GM15510 (cell line): ENCODE measurements around the gene ENTR1.

Experiments
- POLR2A ChIP-seq: IDR thresholded peaks from 3 replicates; pipeline ENCODE4 v1.6.1; 2011; ENCODE audit warnings: borderline replicate concordance; ENCODE audit not compliant: insufficient read length; ENCODE audit errors: extremely low read depth

The ENTR1 gene

GRCh38 chr9:136358888-136359287 lies 51.5 kb downstream of the ENTR1 start:
- no peak for TF ChIP-seq POLR2A

DNA sequence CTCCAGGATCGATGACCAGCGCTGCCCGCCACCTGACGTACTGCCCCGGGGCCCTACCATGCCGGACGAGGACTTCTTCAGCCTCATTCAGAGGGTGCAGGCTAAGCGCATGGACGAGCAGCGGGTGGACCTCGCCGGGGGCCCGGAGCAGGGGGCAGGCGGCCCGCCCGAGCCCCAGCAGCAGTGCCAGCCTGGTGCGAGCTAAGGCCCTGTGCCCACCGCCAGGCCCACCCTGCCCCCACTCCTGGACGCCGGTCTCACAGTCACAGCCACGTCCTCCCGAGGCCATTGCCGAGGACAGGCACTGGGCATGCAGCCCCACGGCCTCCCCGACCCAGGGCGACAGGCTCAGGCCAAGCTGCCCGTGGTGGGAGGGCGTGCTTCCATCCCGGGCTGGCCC lies 52.4 kb downstream of the ENTR1 start:
- no peak for TF ChIP-seq POLR2A

GRCh38 chr9:136357202-136357725 lies 53.1 kb downstream of the ENTR1 start:
- no peak for TF ChIP-seq POLR2A

DNA sequence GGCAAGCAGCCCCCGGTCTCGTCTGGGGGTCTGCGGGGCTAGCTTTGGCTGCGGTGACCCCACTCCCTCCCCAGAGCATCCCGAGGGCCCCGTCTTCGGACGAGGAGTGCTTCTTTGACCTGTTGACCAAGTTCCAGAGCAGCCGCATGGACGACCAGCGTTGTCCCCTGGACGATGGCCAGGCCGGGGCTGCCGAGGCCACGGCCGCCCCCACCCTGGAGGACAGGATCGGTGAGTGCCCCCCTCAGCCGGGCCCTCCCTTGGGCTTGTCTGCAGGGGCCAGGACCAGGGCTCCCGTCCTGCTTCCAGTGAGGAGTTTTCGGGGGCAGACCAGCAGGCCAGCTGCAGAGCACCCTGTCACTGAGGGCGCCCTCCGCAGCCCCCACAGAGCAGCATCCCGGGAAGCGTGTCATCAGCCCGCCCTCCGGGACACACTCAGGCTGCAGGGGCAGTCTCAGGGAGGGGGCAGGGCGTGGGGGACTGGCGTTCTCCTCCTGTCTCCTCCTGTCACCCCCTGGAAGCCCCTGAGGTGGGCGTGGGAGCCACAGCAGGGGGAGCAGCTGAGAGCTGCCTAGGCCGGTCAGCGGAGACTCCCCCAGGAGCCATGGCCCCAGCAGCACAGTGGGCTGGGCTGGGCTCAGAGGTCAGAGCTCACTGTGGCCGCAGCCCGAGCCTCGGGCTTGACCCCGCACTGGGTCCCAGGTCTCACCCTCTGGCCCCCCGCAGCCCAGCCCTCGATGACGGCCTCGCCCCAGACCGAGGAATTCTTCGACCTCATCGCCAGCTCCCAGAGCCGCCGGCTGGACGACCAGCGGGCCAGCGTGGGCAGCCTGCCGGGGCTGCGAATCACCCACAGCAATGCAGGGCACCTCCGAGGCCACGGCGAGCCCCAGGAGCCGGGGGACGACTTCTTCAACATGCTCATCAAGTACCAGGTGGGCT lies 54.5 kb downstream of the ENTR1 start:
- no peak for TF ChIP-seq POLR2A

DNA sequence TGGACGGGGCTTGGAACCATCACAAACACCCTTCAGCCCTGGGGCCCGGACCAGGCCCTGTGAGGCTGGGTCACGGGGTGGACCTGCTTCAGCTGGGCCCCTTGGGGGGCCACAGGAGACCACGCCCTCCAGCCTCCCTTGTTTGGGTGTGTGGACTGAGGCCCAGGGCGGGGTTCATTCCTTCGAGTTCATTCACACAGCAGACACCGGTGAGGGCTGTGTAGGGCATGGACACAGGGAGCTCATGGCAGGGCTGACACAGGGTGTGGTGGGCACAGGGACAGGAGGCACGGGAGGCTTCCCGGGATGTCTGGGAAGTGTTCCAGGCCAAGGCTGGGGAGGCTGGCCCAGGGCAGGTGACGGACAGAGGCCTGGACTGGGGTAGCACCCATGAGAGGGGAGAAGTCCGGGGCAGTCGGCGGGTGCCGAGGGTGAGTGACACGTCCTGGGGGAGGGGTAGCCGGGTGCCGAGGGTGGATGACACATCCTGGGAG lies 55.8 kb downstream of the ENTR1 start:
- TF ChIP-seq POLR2A = no peak

DNA sequence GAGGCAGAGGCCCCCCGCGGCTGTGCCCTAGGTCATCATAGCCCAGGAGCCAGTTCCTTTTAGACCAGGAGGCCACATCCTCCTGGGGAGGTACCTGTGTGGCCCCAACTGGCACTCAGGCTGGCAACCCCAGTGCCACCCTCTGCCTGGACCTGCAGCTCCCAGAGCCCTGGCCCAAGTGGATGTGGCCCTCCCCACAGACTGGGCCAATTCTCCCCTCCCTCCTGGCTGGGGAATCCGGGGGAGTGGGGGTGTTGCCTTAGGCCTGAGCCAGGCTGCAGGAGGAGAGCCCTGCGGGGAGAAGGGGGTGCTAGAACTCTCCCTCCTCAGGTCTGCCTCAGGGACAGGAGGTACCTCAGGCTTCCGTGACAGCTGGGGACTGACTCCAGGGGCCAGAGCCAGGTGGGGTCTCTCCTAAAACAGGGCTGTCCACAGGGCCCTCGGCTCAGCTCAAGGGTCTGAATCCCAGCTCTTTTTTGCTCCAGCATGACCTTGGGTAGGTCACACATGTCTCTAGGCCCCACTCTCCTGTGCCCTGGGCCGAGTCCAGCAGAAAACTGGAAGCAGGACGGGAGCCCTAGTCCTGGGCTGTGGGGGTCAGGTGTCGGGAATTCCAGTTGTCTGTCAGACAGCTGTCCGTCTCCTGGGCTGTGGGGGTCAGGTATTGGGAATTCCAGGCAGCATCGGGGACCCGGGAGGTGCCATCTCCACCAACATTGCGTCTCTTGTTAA lies 56.5 kb downstream of the ENTR1 start:
- TF ChIP-seq POLR2A = no peak

GRCh38 chr9:136353088-136353487 lies 57.3 kb downstream of the ENTR1 start:
- no peak for TF ChIP-seq POLR2A

DNA sequence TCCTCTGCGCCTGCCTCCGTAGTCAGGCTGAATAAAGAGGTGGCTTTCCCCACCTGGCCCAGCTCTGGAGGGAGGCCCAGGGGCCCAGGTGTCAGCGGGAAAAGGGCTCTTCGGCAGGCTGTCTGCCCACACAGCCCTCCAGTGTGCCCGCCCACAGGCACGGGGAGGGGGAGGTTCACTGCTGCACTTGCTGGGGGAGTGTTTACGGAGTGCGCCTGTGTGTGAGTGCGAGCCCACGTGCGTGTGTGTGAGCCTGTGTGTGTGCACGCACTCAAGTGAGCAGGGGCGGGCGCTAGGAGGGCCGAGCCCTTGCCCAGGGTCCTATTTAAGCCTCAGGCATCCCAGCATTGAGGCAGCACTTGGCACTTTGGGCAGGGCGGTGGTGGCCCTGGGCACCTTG lies 57.7 kb downstream of the ENTR1 start:
- TF ChIP-seq POLR2A = no peak
